ENCODE data around the gene SHCBP1. TPM values are rescaled to one million over a fixed set of nuclear protein-coding genes. Genes with fewer than 3 reads are reported as not detected.

SHCBP1 gene
- total and polyA plus RNA-seq, 2 of the 13 experiments (the other 11 are each of a cell fraction or from before 2014, with no cell fraction given): 15.7 to 33.0 TPM

GRCh38 chr16:46632778-46633733, 11.9 kb upstream of the SHCBP1 start (continued):
- peak; percentile 17 for TF ChIP-seq ZNF407 (CRISPR knock-in tag; IDR thresholded peaks at IDR 0.05; ENCODE audit: not compliant biosample characterization)
- TF ChIP-seq ZNF691 (CRISPR knock-in tag; IDR thresholded peaks at IDR 0.05; ENCODE audit: borderline replicate concordance, low read depth): no peak
- TF ChIP-seq RFXANK (CRISPR knock-in tag; IDR thresholded peaks at IDR 0.05): no peak
- no peak; the same call in 1 of the 2 replicates for TF ChIP-seq ZNF891 (CRISPR knock-in tag; IDR thresholded peaks at IDR 0.05)
- TF ChIP-seq ZFP1 (CRISPR knock-in tag; IDR thresholded peaks at IDR 0.05): no peak
- no peak for TF ChIP-seq ZNF432 (CRISPR knock-in tag; IDR thresholded peaks at IDR 0.05; ENCODE audit: borderline replicate concordance)
- no peak for TF ChIP-seq THYN1 (CRISPR knock-in tag; IDR thresholded peaks at IDR 0.05; ENCODE audit: borderline replicate concordance, low read depth)
- no peak for TF ChIP-seq ZSCAN5A (CRISPR knock-in tag; IDR thresholded peaks at IDR 0.05; ENCODE audit: borderline replicate concordance)
- no peak for TF ChIP-seq RERE (CRISPR knock-in tag; IDR thresholded peaks at IDR 0.05; ENCODE audit: low read depth)
- no peak for TF ChIP-seq TEF (CRISPR knock-in tag; IDR thresholded peaks at IDR 0.05)

Data from HepG2 (cell line).